HG02981 (cell line): ENCODE data around the gene TAOK3.

Experiments
- ATAC-seq: cut with Tn5 transposase; IDR thresholded peaks from one replicate; pipeline ENCODE4 v1.9.1; 2021; ENCODE audit warnings: mild to moderate bottlenecking, moderate library complexity; ENCODE audit not compliant: unreplicated experiment

The TAOK3 gene

DNA sequence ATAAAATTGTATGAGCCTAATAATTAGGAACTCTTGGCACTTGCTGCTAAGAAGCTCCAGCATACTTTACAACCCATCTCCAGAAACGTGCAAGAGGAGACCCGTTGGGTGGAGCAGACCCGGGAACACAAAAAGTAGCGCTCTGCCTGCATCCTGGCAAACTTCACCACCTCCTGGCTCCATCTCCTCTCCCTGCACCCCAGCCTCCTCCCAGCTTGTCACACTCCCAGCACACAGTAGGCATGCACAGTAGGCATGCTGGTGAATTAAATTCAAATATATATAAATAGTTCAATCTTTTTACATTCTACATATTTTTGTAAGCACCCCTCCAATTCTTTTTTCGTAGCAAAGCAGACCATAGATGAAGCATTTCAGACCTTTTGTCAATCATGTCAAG is 270.1 kb downstream of the TAOK3 start:
- ATAC-seq = no peak

DNA sequence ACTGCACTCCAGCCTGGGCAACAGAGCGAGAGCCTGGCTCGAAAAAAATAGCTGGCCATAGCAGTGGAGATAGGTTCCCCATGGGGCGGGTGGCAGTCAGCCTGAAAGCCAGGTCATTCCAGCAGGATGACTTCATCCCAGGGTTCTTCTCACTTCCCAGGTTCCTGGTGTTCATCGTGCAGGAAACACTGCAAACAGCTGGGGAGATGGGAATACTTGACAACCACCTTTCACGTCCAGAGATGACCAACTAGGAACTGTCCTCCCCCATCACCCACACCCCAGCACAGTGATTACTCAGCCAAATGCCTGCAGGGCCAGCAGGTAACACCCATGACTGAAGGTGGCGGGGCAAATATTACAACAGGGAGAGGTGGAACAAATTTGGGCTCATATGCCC is 270.6 kb downstream of the TAOK3 start:
- no peak for ATAC-seq

DNA sequence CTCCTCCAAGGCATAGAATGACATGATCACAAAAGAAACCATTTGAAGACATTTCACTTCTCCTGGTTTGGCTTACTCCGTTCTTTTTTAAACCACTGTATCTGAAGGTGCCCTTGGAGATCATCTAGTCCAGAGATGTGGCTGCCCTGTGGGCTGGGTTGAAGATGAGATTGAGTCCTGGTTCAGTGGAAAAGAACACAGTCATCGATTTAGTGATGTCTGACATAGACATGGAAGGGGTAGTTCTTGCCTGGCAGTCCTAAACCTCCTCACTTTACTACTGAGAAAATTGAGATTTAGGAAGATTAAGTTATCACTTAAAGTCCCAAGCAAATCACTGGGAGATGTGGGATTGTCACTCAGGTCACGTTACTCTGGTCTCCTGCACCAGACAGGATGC is 271.7 kb downstream of the TAOK3 start:
- no peak for ATAC-seq
